IPS-11a (cell line): ENCODE results near the gene TRIM44.

Source experiments
- H3K4me3 ChIP-seq: one replicate; pipeline ENCODE4 v1.5.1; 2013; ENCODE audit warnings: low read depth, low read length, control low read depth

Gene TRIM44, protein sequence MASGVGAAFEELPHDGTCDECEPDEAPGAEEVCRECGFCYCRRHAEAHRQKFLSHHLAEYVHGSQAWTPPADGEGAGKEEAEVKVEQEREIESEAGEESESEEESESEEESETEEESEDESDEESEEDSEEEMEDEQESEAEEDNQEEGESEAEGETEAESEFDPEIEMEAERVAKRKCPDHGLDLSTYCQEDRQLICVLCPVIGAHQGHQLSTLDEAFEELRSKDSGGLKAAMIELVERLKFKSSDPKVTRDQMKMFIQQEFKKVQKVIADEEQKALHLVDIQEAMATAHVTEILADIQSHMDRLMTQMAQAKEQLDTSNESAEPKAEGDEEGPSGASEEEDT

DNA sequence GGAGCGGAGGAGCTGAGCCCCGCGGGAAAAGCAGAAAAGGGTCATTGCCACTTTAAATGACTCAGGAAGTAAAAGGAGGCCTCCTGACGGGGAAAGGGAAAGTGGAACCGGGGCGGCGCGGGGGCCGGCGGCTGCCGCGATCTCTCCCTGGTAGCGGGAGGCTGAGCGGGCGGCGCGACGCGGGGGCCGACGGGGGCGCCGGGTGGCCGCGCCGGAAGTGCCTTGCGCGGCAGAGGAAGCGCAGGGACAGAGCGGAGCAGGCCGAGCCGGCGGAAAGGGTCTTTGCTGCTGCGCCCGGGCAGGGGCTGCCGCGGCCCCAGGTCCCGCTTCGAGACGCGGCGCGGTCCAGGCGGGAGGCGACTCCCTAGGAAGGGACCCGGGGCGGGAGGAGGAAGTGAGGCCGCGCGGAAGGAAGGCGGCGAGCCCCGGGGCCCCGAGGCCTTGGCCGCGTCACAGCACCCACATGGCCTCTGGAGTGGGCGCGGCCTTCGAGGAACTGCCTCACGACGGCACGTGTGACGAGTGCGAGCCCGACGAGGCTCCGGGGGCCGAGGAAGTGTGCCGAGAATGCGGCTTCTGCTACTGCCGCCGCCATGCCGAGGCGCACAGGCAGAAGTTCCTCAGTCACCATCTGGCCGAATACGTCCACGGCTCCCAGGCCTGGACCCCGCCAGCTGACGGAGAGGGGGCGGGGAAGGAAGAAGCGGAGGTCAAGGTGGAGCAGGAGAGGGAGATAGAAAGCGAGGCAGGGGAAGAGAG is at the start of gene TRIM44:
TRIM44 (plus strand) TSS at position 127 of the 759 bp plus-strand sequence; CDS start at position 464, 337 bp downstream.
- peak within 1 kb of the TSS; percentile 59 for H3K4me3 ChIP-seq

GRCh38 chr11:35614939-35615569 is 47.5 kb upstream of the TRIM44 start:
- no peak overlapping the region for H3K4me3 ChIP-seq

GRCh38 chr11:35615921-35616900 is 46.4 kb upstream of the TRIM44 start:
- H3K4me3 ChIP-seq, result no peak overlapping the region

DNA sequence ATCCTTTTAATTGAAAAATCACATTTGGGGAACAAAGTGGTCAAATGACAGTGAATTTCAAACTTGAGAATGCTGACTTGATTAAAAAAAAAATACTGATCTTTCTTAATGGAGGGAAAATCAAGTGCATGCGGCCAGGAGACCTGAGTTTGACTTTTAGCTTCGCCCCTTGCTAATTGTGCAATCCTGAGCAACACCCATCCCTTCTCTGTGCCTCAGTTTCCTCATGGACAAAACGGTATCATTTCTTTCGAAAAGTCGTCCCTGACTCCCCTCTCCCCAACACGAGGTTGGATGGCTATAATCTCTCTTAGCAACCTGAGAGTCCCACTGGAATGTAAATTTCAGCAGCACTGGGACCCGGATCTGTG is 45.3 kb upstream of the TRIM44 start:
- H3K4me3 ChIP-seq, result no peak overlapping the region

GRCh38 chr11:35617687-35618496 is 44.7 kb upstream of the TRIM44 start, which contains the start of gene FJX1:
Gene FJX1, plus strand, starts transcription at chr11:35618460. Its CDS starts 177 bp downstream, at chr11:35618637.
- H3K4me3 ChIP-seq, result peak within 1 kb of the TSS; percentile 53

- peak overlapping the region; percentile 53 for H3K4me3 ChIP-seq
These were observed 44.0 kb upstream of the TRIM44 start for GRCh38 chr11:35618497-35619115.

- peak overlapping the region; percentile 53 for H3K4me3 ChIP-seq
These were observed 43.3 kb upstream of the TRIM44 start for GRCh38 chr11:35619116-35619854.

GRCh38 chr11:35619855-35620640 is 42.5 kb upstream of the TRIM44 start:
- H3K4me3 ChIP-seq, result peak overlapping the region; percentile 53

DNA sequence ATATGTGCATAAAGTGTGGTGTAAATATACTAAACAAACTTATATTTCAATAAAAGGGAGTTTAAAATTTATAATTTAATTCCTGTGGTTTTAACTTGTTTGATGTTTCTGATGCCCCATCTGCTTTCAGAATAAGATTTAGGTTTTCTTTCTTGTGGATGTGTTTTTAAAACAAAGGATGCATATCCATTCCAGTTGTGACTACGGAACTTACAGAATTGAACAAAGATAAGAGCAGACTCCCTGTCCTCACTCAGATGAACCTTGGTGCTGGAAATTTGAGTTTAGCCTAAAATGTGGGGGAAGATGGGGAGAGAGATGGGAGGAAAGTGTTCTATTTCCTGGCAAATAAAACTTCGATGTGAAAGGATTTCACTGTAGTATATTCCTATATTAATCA is 41.8 kb upstream of the TRIM44 start:
- H3K4me3 ChIP-seq, result no peak overlapping the region

DNA sequence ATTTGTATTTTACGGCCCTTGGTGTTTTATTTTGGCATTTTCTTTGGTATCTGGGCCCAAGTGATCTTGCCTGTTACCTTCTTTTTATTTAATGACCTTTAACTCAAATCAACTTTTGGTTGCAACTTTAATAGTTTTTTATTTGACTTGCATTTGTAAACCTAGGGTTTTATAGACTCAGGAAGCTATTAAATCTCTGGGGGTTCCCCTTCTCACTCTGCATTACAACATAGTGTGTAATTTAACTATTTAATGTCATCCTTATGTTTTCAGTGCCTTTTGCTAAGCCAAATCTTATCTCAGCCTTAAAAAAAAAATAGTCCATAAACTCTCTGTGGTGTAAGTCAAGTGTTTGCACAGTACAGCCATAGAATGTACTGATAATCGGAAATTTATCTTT is 41.0 kb upstream of the TRIM44 start:
- H3K4me3 ChIP-seq, result no peak overlapping the region

GRCh38 chr11:35622070-35622469 is 40.5 kb upstream of the TRIM44 start:
- no peak overlapping the region for H3K4me3 ChIP-seq

DNA sequence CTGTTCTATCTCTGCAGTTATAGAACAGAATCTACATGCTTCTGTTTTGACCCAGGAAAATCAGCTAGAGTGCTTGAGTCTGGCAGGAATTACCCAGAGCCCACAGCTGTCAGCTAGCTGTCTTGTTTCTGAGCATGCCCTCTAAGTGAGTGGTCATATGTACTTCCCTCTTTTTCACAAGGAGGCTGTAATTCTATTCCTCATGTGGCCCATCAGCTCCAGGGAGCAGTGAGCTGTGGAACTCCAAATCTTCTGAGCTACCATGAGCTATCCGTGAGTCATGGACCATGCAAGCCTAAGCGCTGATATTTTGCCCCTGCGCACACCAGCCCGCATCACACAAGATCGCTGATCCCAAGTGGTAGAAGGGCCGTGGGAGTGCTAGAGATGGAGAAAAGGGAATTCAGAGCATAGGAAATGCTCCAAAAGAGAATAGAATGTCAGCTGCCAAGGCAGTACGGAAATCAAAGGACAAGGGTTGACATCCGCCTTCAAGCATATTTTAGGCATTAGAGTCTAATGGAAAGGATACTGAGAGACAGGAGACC is 38.9 kb upstream of the TRIM44 start:
- H3K4me3 ChIP-seq, result no peak overlapping the region

DNA sequence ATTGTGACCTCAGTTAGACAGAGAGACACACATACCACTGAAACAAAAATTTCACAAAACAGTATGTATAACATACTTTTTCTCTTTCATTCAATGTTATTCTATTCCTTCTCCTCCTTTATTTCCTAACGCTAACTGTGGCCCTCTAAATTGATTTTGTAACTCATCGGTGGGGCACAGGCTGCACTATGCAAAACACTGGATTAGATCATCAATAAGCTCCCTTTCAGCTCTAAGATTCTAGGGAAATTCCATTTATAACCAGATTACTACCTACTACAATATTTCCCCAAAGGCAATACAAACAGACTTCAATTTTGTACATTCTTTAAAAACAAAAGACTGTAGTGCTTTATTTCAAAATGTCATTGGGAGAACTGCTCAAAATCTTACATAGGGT is 38.3 kb upstream of the TRIM44 start:
- no peak overlapping the region for H3K4me3 ChIP-seq

- H3K4me3 ChIP-seq, result no peak overlapping the region
These were observed 37.8 kb upstream of the TRIM44 start for GRCh38 chr11:35624781-35625180.

DNA sequence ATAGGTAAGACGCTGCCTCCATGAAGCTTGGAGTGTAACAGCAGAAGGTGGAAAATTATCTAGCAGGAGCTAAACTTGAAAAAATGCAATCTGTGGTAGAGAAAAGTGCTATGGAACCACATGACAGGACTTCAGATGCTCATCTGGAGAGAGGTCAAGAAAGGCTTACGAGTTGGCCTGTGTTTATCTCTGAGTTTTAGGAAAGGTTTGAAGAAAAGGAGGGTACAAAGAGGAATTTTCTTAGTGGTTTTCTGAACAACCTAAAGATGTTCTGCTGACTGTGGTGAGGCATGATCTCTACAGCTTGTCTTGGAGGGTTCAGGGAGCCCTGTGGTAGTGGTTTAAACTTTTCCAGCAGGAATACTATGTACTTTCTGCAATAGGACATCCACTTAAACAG is 36.1 kb upstream of the TRIM44 start:
- H3K4me3 ChIP-seq, result no peak overlapping the region

- no peak overlapping the region for H3K4me3 ChIP-seq
These were observed 33.1 kb upstream of the TRIM44 start for GRCh38 chr11:35629511-35629910.

- no peak overlapping the region for H3K4me3 ChIP-seq
These were observed 32.7 kb upstream of the TRIM44 start for GRCh38 chr11:35629914-35630313.

- no peak overlapping the region for H3K4me3 ChIP-seq
These were observed 30.7 kb upstream of the TRIM44 start for GRCh38 chr11:35631891-35632290.
